NCI-H446 (cell line): Measurements from ENCODE around the gene LRRC25.

Source experiments
- DNase-seq, 2 experiments: peaks; one replicate each; lab custom pipeline; 2025; lab: John Stamatoyannopoulos, UW

LRRC25 gene

DNA sequence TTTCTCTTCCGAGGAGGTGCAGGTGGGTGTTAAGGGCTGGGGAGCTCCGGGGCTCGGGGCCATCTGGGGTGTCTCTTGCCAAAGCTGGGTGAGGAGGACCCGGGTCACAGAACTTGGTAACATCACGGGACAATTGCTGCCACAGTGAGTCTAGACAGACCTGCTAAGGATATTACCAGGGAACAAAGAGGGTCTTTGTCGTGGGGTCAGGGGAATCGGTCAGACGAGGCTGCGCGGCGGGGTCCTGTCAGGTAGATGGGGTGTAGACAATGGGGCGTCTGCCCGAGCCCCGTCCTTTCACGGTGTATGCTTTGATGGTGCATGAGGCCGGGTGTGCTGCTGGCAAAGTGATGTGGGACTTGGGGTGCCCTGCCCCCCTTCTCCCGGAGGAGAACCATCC, 49.3 kb downstream of the LRRC25 start:
- no peak for DNase-seq

DNA sequence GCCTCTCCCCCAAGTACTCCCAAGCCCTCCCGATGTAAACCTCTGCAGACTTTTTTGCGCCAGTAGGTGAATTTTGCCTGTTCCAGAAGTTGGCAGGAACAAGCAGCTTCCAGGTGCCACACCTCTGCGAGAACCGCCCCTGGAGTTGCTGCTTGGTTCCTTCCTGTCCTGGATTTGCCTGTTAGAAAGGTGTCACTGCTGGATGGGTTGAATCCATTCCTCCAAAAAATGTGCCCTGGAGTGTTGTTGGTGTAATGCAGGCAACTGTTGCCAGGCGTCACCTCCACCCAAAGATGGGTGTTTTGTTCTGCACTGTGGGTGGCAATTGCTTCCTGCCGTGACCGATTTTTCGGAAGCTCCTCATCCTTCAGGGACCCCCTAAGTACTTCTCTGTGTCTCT, 51.3 kb downstream of the LRRC25 start:
- DNase-seq, result no peak

DNA sequence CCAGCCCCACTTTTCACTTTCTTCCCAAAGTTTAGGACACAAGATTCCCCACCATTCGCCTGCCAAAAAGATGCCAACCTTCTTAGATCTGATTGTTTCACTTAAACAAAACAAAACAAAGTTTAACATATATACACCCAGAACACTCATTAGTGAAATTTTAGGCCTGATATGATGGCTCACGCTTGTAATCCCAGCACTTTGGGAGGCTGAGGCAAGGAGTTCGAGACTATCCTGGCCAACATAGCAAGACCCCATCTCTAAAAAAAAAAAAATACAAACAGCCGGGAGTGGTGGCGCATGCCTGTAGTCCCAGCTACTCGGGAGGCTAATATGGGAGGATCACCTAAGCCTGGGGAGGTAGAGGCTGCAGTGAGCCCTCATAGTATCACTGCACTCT, 52.1 kb downstream of the LRRC25 start:
- no peak for DNase-seq

DNA sequence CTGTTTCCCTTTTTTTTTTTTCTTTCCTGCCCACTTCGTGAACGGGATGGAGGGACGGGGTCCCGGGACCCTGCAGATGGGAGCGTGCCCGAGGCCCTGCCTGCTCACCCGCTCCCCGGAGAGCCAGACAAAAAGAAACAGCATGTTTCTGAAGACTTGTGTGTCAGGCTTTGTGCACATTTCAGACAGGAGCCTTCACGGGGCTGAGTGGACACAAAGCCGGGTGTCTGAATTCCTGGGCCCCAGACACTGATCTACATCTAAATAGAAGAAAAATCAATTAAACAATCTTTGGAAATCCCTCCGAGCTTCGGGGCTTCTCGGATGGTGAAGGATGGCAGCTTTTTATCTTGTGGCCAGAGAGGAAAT, 52.9 kb downstream of the LRRC25 start:
- DNase-seq, result no peak

DNA sequence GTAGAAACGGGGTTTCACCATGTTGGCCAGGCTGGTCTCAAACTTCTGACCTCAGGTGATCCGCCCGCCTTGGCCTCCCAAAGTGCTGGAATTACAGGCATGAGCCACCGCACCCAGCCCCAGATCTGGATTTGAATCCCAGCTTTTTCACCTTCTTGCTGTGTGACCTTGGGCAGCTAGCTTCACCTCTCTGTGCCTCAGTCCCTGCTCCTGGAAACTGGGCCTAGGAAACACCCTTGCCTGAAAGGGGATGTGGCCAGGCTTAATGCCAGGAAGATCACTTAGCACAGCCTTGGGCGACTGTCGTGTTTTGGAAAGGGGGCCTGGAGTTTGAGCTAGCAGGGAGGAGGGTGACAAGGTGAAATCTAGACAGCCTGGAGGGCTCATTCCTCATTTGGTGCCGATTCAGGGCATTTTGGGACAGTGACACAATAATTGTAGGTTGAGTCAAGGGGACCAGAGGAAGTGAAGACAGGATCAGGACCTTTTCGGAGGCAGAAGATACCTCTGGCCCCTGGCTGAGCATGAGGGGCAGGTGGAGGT, 55.3 kb downstream of the LRRC25 start:
- no peak for DNase-seq
